ENCODE measurements around the gene TSPAN8.

The TSPAN8 gene

GRCh38 chr12:71178162-71178561, 20.4 kb upstream of the TSPAN8 start (continued):
- TF ChIP-seq ARNTL (CRISPR knock-in tag; IDR thresholded peaks at IDR 0.05; ENCODE audit: borderline replicate concordance, low read depth) (no peak), BACH2 (CRISPR knock-in tag; IDR thresholded peaks at IDR 0.05; ENCODE audit: borderline replicate concordance) (no peak)

DNA sequence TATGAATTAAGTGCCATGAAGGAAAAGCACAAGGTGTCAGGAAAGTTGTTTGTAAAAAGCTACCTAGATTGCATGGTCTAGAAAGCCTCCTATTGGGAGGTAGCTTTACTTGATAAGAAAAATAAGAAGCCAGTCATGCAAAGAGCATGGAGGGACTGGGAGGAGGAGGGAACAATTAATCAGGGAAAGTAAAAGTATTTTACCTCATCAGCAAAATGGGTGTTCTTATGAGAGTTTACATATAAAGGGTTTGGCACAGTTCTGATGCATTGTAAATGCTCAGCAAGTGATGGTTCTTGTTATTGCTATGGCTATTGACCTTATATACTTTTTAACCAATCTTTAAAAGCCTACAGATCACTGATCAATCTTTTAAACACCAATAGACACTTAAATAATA, 17.0 kb upstream of the TSPAN8 start:
- no peak for ATAC-seq
- TF ChIP-seq PPARA (CRISPR knock-in tag; IDR thresholded peaks at IDR 0.05; ENCODE audit: borderline replicate concordance) (no peak), ARNTL (CRISPR knock-in tag; IDR thresholded peaks at IDR 0.05; ENCODE audit: borderline replicate concordance, low read depth) (no peak), CSDC2 (CRISPR knock-in tag; IDR thresholded peaks at IDR 0.05) (no peak)

DNA sequence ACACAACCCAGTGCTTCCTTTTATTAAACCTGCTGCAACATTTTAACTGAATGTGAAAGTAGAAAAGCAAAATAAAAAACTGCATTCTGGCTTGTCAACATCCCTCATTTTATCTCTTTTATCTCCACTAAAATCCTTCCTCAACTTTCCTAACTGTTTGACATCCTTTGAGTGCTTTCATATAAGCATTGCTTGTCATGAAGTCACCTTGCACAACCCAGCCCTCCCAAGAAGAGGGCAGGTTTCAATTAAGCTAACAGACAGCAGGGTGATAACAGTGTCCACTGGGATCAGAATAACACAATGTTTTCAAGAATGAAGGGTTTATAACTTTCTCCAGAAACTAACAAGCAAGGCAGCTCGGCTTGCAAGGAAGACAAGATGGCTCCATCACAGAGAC, 16.3 kb upstream of the TSPAN8 start:
- TF ChIP-seq ZNF8 (CRISPR knock-in tag; IDR thresholded peaks at IDR 0.05) (no peak), ZFP3 (CRISPR knock-in tag; IDR thresholded peaks at IDR 0.05) (no peak)
- ATAC-seq, result no peak

GRCh38 chr12:71170456-71170855, 12.7 kb upstream of the TSPAN8 start:
- no peak for ATAC-seq
- no peak for TF ChIP-seq POU6F1 (CRISPR knock-in tag; IDR thresholded peaks at IDR 0.05; ENCODE audit: borderline replicate concordance, low read depth)
- TF ChIP-seq ZC3H10 (CRISPR knock-in tag; IDR thresholded peaks at IDR 0.05), result no peak
- no peak for TF ChIP-seq ZNF8 (CRISPR knock-in tag; IDR thresholded peaks at IDR 0.05)
- no peak for TF ChIP-seq ISL1 (CRISPR knock-in tag; IDR thresholded peaks at IDR 0.05)
- TF ChIP-seq ZNF70 (CRISPR knock-in tag; IDR thresholded peaks at IDR 0.05), result no peak
- no peak for TF ChIP-seq CREB5 (CRISPR knock-in tag; IDR thresholded peaks at IDR 0.05; ENCODE audit: low read depth)
- TF ChIP-seq TSHZ2 (CRISPR knock-in tag; IDR thresholded peaks at IDR 0.05), result no peak
- TF ChIP-seq, protein P1, sequence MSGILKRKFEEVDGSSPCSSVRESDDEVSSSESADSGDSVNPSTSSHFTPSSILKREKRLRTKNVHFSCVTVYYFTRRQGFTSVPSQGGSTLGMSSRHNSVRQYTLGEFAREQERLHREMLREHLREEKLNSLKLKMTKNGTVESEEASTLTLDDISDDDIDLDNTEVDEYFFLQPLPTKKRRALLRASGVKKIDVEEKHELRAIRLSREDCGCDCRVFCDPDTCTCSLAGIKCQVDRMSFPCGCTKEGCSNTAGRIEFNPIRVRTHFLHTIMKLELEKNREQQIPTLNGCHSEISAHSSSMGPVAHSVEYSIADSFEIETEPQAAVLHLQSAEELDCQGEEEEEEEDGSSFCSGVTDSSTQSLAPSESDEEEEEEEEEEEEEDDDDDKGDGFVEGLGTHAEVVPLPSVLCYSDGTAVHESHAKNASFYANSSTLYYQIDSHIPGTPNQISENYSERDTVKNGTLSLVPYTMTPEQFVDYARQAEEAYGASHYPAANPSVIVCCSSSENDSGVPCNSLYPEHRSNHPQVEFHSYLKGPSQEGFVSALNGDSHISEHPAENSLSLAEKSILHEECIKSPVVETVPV (CRISPR knock-in tag; IDR thresholded peaks at IDR 0.05), result no peak
- TF ChIP-seq ZFP3 (CRISPR knock-in tag; IDR thresholded peaks at IDR 0.05), result no peak

- ATAC-seq, result no peak
- no peak for TF ChIP-seq BACH2 (CRISPR knock-in tag; IDR thresholded peaks at IDR 0.05; ENCODE audit: borderline replicate concordance)
- TF ChIP-seq ZC3H10 (CRISPR knock-in tag; IDR thresholded peaks at IDR 0.05), result no peak
- no peak for TF ChIP-seq TSHZ2 (CRISPR knock-in tag; IDR thresholded peaks at IDR 0.05)
These were observed 11.5 kb upstream of the TSPAN8 start for GRCh38 chr12:71169286-71169685.
